ENCODE measurements around the gene NPTN.

The NPTN gene

GRCh38 chr15:73572296-73572695 lies 60.9 kb downstream of the NPTN start:
- TF ChIP-seq, protein P1, sequence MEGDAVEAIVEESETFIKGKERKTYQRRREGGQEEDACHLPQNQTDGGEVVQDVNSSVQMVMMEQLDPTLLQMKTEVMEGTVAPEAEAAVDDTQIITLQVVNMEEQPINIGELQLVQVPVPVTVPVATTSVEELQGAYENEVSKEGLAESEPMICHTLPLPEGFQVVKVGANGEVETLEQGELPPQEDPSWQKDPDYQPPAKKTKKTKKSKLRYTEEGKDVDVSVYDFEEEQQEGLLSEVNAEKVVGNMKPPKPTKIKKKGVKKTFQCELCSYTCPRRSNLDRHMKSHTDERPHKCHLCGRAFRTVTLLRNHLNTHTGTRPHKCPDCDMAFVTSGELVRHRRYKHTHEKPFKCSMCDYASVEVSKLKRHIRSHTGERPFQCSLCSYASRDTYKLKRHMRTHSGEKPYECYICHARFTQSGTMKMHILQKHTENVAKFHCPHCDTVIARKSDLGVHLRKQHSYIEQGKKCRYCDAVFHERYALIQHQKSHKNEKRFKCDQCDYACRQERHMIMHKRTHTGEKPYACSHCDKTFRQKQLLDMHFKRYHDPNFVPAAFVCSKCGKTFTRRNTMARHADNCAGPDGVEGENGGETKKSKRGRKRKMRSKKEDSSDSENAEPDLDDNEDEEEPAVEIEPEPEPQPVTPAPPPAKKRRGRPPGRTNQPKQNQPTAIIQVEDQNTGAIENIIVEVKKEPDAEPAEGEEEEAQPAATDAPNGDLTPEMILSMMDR (IDR thresholded peaks at IDR 0.05): no peak

GRCh38 chr15:73571346-73571745 lies 61.8 kb downstream of the NPTN start:
- TF ChIP-seq, protein P1 (IDR thresholded peaks at IDR 0.05): no peak

DNA sequence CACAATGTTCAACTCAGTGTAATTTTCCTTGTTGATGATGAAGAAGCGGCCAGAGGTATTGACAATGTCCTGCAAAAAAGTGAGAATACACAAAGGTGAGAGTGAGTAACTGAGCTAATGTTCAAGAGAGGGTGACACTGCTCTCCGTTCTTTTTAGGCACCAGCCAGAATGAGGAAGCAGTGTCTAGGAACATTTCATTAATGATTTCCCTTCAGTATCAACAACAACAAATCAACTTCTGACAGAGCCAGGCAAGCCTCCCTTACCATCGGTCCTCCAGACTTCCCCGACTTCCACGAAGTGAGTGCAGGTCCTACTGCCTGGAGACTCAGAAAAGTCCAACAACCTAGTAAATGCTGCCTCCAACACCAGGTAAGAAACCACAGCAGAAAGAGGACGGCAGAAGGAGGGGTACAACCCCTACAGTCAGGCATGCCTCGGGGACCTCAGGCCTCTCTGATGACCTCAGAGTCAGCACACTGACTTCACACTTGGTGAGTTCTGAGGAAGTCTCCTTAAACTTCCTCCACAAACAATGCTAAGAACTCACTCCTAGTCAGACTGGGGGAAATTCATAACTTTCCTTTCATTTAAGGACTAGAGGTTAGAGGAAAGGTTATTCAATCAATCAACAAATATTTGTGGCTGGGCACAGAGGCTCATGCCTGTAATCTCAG lies 62.7 kb downstream of the NPTN start:
- TF ChIP-seq, protein P1 (IDR thresholded peaks at IDR 0.05): no peak

- TF ChIP-seq, protein P1 (IDR thresholded peaks at IDR 0.05): no peak
Measured at GRCh38 chr15:73569361-73569760, 63.8 kb downstream of the NPTN start.

GRCh38 chr15:73568564-73569280 lies 64.5 kb downstream of the NPTN start:
- TF ChIP-seq, protein P1 (IDR thresholded peaks at IDR 0.05): no peak

- TF ChIP-seq, protein P1 (IDR thresholded peaks at IDR 0.05): no peak
Measured at GRCh38 chr15:73567020-73567419, 66.2 kb downstream of the NPTN start.

DNA sequence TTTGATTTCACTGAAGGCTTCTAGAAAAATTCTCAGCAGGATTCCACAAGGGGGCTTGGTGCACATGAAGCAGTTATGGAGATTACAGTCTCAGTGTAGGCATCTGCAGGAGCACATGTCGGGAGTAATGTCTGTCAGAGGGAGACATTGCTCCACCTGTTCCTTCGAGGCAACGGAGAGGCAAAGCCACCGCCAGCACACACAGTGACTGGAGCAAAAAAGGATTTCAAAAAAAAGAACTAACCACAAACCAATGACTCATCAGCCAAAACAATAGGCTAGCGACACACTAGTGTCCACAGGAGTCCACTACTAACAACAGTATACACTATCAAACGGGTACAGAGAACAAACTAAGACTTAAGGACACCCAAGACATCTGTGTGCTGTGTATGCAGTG lies 68.9 kb downstream of the NPTN start:
- TF ChIP-seq, protein P1 (IDR thresholded peaks at IDR 0.05): no peak
